Esophagus squamous epithelium (tissue), 4 donors: ENCODE data around the gene SBNO2.

Experiments used
- CTCF ChIP-seq, 6 experiments: fragments of 450-650 bp in 4 of 6; fragments of 200-600 bp in 2 of 6; sonication (generic) in 2 of 6; IDR thresholded peaks; one replicate each; pipeline ENCODE4 v1.5.1; 2016 to 2019; ENCODE audit warnings: antibody characterized with exemption in 6 of 6, mild to moderate bottlenecking in 4 of 6, moderate library complexity in 4 of 6
- POLR2A ChIP-seq, 4 donors: fragments of 450-650 bp; IDR thresholded peaks; one replicate each; pipeline ENCODE4 v1.6.1; 2017; ENCODE audit warnings: antibody characterized with exemption in 4 of 4, mild to moderate bottlenecking in 4 of 4, moderate library complexity in 3 of 4

- TF ChIP-seq POLR2A (IDR thresholded peaks at IDR 0.05) (peak in 1 of 4 donors; percentile 44), CTCF (IDR thresholded peaks at IDR 0.05) (no peak)
These were observed 5.3 kb downstream of the SBNO2 start for GRCh38 chr19:1168572-1169410.
